ENCODE results near the gene NSMF.
"Not testable (repeated sequence)": the region's sequence is repeated elsewhere in the genome, so short reads cannot be mapped to it uniquely, and the experiment has no call there.

Gene NSMF

GRCh38 chr9:137410236-137410890 is 48.8 kb downstream of the NSMF start:
- not testable (repeated sequence) for DNase-seq

DNA sequence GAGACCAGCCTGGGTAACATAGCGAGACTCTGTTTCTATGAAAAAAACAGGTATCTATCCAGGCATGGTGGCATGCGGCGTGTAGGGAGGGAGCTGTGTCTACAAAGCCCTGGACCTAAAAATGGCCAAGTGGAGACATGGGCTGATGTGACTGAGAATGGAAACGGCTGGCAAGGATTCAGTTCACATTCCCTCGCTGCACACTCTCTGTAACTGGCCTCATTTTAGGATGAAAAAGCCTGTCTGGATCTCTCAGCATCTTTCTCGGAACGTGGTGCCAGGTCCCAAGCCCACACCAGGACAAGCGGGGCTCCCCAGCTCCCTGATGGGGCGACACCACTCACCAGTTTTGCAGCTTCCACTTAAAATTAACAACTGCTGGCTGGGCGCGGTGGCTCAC is 49.6 kb downstream of the NSMF start:
- DNase-seq, result no peak

DNA sequence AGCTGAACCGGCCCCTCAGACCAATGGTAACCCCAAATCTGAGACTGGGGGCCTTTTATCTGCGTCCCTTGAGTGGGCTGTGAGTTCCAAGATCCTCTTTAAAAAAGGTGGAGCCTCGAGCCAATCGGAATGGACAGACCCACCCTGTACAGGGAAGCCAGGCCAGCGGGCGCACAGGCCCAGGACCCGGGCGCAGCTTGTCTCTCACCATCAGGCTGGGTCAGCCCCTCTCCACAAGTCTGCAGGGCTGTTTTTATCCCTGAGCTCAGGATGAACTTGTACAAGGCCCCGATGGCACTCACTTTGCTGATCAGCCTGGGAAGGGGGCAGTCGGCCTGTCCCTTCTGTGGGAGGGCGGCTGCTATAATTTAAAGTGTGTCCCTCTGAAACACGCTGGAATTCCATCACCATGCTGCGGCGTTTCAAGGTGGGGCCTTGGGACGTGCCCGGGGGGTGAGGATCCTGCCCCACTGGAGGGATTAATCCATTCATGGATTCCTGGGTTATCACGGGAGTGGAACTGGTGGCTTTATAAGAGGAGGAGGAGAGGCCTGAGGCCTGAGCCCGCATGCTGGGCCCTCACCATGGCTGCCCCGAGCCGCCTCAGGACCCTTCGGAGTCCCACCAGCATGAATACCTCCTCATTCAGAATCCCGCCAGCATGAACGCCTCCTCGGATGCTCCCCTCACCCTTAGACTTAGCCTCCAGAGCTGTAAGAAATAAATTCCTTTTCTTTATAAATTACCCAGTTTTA is 50.3 kb downstream of the NSMF start:
- no peak for DNase-seq

GRCh38 chr9:137407590-137408300 is 51.4 kb downstream of the NSMF start:
- no peak for DNase-seq

DNA sequence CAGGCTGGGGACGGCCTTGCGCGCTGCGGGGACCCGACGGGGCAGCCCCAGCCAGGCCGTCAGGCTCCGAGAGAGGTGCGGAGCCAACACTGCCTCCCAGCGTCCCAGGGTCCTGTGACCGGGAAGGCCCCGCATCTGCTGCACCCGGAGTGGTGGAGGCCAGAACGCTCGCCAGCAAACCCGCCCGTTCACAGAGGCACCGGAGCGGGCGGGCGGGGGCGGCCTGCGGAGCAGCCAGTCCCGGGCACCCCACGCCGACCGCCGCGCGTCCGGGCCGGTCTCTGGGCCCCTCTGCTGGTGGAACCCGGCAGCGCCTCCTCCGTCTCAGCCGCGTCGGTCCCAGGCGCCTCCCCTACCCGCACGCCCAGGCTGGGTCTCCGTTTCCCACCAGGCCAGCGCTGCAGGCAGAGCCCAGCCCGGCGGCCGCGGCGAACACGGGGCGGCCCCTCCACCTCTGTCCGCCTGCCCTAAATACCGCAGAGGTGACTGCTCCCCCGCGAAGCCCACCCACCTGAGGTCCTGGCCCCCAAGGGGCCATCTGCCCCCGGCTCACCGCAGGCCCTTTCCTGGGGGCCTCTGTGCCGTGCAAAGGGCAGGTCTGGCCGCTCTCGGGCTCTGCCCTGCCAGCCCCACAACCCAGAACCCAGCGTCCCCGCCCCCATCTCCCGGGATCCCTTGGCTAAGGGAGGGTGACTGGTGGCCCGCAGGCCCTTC is 52.1 kb downstream of the NSMF start:
- DNase-seq, result no peak

- no peak for DNase-seq
Observed at GRCh38 chr9:137406085-137406760, 52.9 kb downstream of the NSMF start.

DNA sequence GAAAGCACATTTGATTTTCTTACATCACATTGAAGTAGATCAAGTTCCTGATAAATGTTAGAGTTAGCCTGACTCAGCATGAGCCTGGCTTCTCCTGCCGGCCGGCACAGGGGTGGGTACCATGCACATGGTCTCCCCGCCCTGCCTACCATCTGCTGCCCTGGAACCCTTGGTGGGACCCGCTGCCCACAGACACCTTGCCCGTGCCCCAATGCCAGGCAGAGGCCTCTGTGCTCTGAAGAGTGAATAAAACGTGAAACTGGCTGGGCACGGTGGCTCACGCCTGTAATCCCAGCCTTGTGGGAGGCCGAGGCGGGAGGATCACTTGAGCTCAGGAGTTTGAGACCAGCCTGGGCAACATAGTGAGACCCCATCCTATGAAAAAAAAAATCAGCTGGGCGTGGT is 53.5 kb downstream of the NSMF start:
- DNase-seq, result no peak

DNA sequence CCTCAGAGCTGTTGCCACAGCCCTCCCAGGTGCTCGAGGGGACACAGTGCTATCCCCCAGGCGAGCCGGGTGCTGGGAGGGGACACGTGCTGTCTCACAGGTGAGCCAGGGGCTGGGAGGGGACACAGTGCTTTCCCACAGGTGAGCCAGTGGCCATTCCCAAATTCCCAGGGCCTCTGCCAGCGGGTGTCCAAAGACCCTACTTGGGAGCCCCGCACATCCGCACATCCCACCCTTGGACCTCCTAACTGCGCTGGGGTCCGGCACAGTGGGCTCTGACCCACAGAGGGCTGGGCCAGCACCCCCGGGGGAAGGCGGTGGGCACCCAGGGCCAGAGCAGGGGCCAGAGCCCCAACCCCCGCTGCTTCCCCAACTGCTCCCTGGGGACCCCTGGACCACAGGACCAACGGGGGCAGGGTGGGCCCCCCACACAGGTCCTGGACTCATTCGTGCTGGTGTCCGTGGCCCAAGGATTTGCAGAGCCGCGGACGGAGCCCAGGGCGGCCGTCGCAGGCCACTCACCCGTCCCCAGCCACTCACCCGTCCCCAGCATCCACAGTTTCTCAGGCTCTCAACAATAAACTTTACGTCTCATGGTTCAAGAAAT is 54.1 kb downstream of the NSMF start:
- no peak for DNase-seq

DNA sequence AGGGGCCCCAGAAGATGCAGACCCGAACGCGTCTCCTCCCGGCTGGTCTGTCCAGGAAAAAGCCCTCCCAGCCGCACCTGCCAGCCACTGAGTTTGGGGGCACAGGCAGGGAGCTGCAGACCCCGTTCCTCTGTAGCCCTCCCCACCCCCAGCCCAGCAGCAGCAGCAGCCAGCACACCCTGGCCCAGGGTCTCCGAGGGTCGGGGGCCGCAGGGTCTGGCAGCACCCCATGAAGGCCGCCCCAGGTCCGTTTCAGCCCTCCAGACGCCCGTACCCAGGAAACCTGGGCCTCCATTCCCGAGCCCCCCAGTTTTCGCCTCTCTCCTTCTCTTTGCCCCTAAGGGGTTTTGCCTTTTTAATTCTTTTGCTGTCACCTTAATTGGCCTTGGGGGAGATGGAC is 55.9 kb downstream of the NSMF start:
- no peak for DNase-seq

DNA sequence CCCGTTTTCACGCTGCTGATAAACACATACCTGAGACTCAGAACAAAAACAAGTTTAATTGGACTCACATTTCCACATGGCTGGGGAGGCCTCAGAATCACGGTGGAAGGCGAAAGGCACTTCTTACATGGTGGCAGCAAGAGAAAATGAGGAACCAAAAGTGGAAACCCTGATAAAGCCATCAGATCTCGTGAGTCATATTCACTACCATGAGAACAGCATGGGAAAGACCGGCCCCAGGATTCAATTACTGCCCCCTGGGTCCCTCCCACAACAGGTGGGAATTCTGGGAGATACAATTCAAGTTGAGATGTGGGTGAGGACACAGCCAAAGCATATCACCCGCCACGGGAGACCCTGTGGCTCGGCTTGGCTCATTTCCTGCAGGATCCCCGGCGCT is 56.4 kb downstream of the NSMF start:
- no peak for DNase-seq

DNA sequence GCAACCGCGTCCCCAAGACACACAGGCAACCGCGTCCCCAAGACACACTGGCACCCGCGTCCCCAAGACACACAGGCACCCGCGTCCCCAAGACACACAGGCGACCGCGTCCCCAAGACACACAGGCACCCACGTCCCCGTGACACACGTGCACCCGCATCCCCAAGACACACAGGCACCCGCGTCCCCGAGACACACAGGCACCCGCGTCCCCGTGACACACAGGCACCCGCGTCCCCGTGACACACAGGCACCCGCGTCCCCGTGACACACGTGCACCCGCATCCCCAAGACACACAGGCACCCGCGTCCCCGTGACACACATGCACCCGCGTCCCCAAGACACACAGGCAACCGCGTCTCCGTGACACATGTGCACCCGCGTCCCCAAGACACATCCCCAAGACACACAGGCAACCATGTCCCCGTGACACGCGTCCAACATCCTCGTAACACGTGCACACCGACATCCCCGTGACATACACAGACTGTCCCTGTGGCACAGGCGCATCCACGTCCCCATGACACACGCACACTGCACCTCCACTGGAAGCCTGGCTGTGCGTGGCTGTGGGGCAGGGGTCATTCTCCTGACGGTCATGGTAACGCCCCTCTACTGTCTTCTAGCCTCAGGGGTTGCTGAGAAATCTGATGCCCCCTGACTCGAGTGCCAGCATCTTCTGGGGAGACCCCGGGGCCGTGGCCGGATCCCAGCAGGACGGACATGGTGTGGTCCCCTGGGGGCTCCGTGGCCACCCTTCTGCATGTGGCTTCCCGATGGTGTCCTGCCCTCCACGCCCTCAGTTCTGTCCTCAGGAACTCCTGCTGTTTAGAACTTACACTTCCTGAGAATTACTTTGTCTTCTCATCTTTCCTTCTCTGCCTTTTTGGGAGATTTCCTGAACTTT is 60.3 kb downstream of the NSMF start:
- DNase-seq, result no peak

DNA sequence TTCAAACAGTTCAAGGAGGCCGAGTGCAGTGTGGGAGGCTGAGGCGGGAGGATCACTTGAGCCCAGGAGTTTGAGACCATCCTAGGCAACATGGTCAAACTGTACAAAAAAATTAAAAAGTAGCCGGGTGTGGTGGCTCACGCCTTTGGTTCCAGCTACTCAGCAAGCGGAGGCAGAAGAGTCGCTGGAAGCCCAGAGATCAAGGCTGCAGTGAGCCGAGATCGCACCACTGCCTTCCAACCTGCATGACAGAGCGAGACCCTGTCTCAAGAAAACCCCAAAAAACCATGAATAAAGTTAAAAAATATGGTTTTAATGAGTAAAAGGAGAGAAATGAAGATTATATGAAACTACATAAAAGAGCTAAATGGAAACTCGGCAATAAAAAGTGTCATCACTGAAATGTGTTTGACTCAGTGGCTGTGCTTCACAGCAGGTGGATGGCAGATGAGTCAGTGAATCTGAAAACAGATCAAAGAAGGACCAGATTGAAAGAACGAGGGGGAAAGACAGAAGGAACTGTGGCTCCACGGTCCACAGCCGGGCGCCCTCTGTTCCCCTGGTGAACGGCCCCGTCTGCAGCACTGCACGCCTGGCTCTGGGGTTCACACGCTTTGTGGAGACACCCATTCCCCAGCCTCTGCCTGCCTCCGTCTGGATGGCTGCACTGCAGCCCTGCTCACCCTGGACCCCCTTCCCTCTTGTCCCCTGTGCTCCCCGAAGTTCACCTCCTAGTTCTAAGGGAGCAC is 61.3 kb downstream of the NSMF start:
- DNase-seq, result no peak

Data from T1000 (cell line).